ENCODE measurements around the gene TRPM1. TPM values are rescaled to one million over a fixed set of nuclear protein-coding genes. Genes with fewer than 3 reads are reported as not detected.
A peak's percentile ranks its signal among the peaks of the same experiment; 100 is the strongest.

The TRPM1 gene
- total and polyA plus RNA-seq, 12 donors, result 0.34 TPM; not detected in 11

GRCh38 chr15:30992249-30992864 lies 109.2 kb downstream of the TRPM1 start:
- H3K36me3 ChIP-seq (replicated peaks in 1 of 2), result no peaks in the 10 kb centered on the region
- no peaks in the 10 kb centered on the region for H3K27me3 ChIP-seq
- no peak for DNase-seq
- peaks cover 18 to 28% of the 10 kb centered on the region in 2 donors for H3K4me1 ChIP-seq (replicated peaks in 1 of 2)
- H3K4me3 ChIP-seq, result peak overlapping the region in 2 of 4 donors; percentile 80 to 95
- 65 to 69% (median 67%) methylated on average over 7 of the region's 7 CpGs for WGBS, 4 donors
- no peak for TF ChIP-seq POLR2A (IDR thresholded peaks at IDR 0.05)
- no peak for TF ChIP-seq CTCF (IDR thresholded peaks at IDR 0.05)
- H3K9me3 ChIP-seq (replicated peaks in 1 of 3), result no peaks in the 10 kb centered on the region
- peak overlapping the region; percentile 60 to 98 (median 93) for H3K27ac ChIP-seq
- intact Hi-C loops (cut with DNase I), result no loop called here

GRCh38 chr15:30991255-30992235 lies 110.0 kb downstream of the TRPM1 start, which contains the start of gene MTMR10:
Gene MTMR10, minus strand, starts transcription at chr15:30991628. Its CDS starts 122 bp downstream, at chr15:30991506.
- Histone ChIP-seq H3K27me3 (no peaks in the 10 kb centered on the region), H3K4me3 (peak within 1 kb of the TSS; percentile 46 to 95 (median 82)), H3K36me3 (replicated peaks in 1 of 2) (no peaks in the 10 kb centered on the region), H3K4me1 (replicated peaks in 1 of 2) (peaks cover 18 to 28% of the 10 kb centered on the region in 2 donors), H3K27ac (peak within 1 kb of the TSS; percentile 60 to 98 (median 93)), H3K9me3 (replicated peaks in 1 of 3) (no peaks in the 10 kb centered on the region)
- peak; percentile 68 to 78 (median 71) for DNase-seq
- WGBS, 4 donors, result 0 to 1% (median 1%) methylated on average over 21 to 114 of the region's 114 CpGs
- peak; percentile 71 to 89 for TF ChIP-seq POLR2A (IDR thresholded peaks at IDR 0.05)
- peak in 1 of 6 experiments; percentile 12 for TF ChIP-seq CTCF (IDR thresholded peaks at IDR 0.05)
- intact Hi-C loops (cut with DNase I), result no loop called here

GRCh38 chr15:30990446-30991254 lies 110.9 kb downstream of the TRPM1 start:
- peak in 1 of 7 donors; percentile 45 for DNase-seq
- intact Hi-C loops (cut with DNase I), result no loop called here
- Histone ChIP-seq H3K27ac (peak overlapping the region; percentile 60 to 98 (median 93)), H3K4me1 (replicated peaks in 1 of 2) (peaks cover 23 to 32% of the 10 kb centered on the region in 2 donors), H3K4me3 (peak overlapping the region; percentile 46 to 95 (median 82)), H3K36me3 (replicated peaks in 1 of 2) (no peaks in the 10 kb centered on the region), H3K9me3 (replicated peaks in 1 of 3) (no peaks in the 10 kb centered on the region), H3K27me3 (no peaks in the 10 kb centered on the region)
- TF ChIP-seq CTCF (IDR thresholded peaks at IDR 0.05) (no peak), POLR2A (IDR thresholded peaks at IDR 0.05) (no peak)
- 4 to 6% (median 4%) methylated on average over 18 to 24 of the region's 24 CpGs for WGBS, 4 donors

All from adrenal gland (tissue), 12 donors.